Left kidney (tissue), 2 donors: ENCODE measurements around the gene UNC5A. TPM values are rescaled to one million over a fixed set of nuclear protein-coding genes. Genes with fewer than 3 reads are reported as not detected.

Experiments used
- DNase-seq: peaks from one replicate; pipeline ENCODE4 v3.0.0-alpha.2; 2013
- polyA plus RNA-seq: library from polyadenylated mRNA; unstranded; fragments of 120-200 nt; gene quantifications from one replicate; pipeline ENCODE4 v1.2.1, GENCODE V29; 2013; ENCODE audit not compliant: insufficient read length

UNC5A gene
- polyA plus RNA-seq, 1 donor, result 0.17 TPM

- DNase-seq, result no peak
These were observed 36.2 kb downstream of the UNC5A start for GRCh38 chr5:176846335-176847140.

- DNase-seq, result no peak
These were observed 36.8 kb downstream of the UNC5A start for GRCh38 chr5:176847148-176847547.

GRCh38 chr5:176847726-176848290 lies 37.4 kb downstream of the UNC5A start:
- no peak for DNase-seq

GRCh38 chr5:176848651-176849050 lies 38.3 kb downstream of the UNC5A start:
- no peak for DNase-seq

GRCh38 chr5:176849611-176850227 lies 39.4 kb downstream of the UNC5A start:
- no peak for DNase-seq

- DNase-seq, result no peak
These were observed 40.2 kb downstream of the UNC5A start for GRCh38 chr5:176850371-176851245.

GRCh38 chr5:176851380-176851779 lies 41.0 kb downstream of the UNC5A start:
- DNase-seq, result no peak

- DNase-seq, result no peak
These were observed 41.7 kb downstream of the UNC5A start for GRCh38 chr5:176851871-176852658.

- no peak for DNase-seq
These were observed 42.9 kb downstream of the UNC5A start for GRCh38 chr5:176853151-176853778.

- no peak for DNase-seq
These were observed 43.8 kb downstream of the UNC5A start for GRCh38 chr5:176854164-176854563.

- no peak for DNase-seq
These were observed 45.2 kb downstream of the UNC5A start for GRCh38 chr5:176855598-176855997.

GRCh38 chr5:176856746-176857145 lies 46.4 kb downstream of the UNC5A start:
- no peak for DNase-seq

- DNase-seq, result no peak
These were observed 47.0 kb downstream of the UNC5A start for GRCh38 chr5:176857216-176857893.

GRCh38 chr5:176857894-176858273 lies 47.5 kb downstream of the UNC5A start:
- DNase-seq, result no peak

GRCh38 chr5:176859916-176860315 lies 49.6 kb downstream of the UNC5A start:
- no peak for DNase-seq

- DNase-seq, result no peak
These were observed 50.0 kb downstream of the UNC5A start for GRCh38 chr5:176860381-176860780.

GRCh38 chr5:176861276-176861675 lies 50.9 kb downstream of the UNC5A start:
- DNase-seq, result no peak

- no peak for DNase-seq
These were observed 52.1 kb downstream of the UNC5A start for GRCh38 chr5:176862330-176862995.

GRCh38 chr5:176863041-176863764 lies 52.8 kb downstream of the UNC5A start:
- no peak for DNase-seq
